Ectodermal cell (in vitro differentiated cells): ENCODE data around the gene RFTN2.
"Not testable (repeated sequence)": the region's sequence is repeated elsewhere in the genome, so short reads cannot be mapped to it uniquely, and the experiment has no call there.

Experiments
- H3K27ac ChIP-seq: 2 replicates; pipeline ENCODE4 v1.7.0; 2013; ENCODE audit warnings: mild to moderate bottlenecking, low read depth, low read length; ENCODE audit not compliant: insufficient read depth, poor library complexity, severe bottlenecking
- H3K27me3 ChIP-seq: 2 replicates; pipeline ENCODE4 v1.7.0; 2013; ENCODE audit warnings: mild to moderate bottlenecking, low read length; ENCODE audit not compliant: insufficient read depth, control insufficient read depth, poor library complexity, severe bottlenecking
- H3K36me3 ChIP-seq: one replicate; pipeline ENCODE4 v1.7.0; 2013; ENCODE audit warnings: low read length; ENCODE audit not compliant: control insufficient read depth, insufficient read depth
- H3K4me1 ChIP-seq: one replicate; pipeline ENCODE4 v1.7.0; 2013; ENCODE audit warnings: low read length; ENCODE audit not compliant: control insufficient read depth, insufficient read depth
- H3K4me3 ChIP-seq: 2 replicates; pipeline ENCODE4 v1.7.0; 2013; ENCODE audit warnings: low read depth, low read length, control low read depth; ENCODE audit not compliant: insufficient read depth
- H3K9me3 ChIP-seq: 2 replicates; pipeline ENCODE4 v1.7.0; 2013; ENCODE audit warnings: mild to moderate bottlenecking, low read length, moderate library complexity; ENCODE audit not compliant: control insufficient read depth
- WGBS, 2 experiments: methylation state at CpG; one replicate each; pipeline ENCODE4 v1.1.7; 2013; ENCODE audit warnings: missing lambda C conversion rate in 2 of 2; 5-methylcytosine and 5-hydroxymethylcytosine counted together

The RFTN2 gene

DNA sequence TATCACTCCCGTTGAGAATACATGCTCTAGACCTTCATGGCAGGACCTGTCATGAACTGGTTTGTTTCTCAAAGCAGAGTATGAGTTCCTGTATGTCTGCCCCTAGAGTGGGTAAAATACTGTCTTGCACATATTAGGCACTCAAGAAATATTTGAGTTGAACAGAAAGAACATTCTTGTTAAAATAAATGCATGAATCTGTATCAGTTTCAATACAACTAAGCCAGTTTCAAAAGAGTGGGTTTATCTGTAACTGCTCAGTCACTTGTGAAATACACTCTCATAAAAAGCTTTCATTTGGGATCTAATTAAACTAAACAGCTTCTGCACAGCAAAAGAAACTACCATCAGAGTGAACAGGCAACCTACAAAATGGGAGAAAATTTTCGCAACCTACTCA, 69.2 kb downstream of the RFTN2 start:
- Histone ChIP-seq H3K27ac (no peak overlapping the region), H3K4me1 (no peaks in the 10 kb centered on the region), H3K4me3 (no peak overlapping the region), H3K36me3 (no peaks in the 10 kb centered on the region), H3K27me3 (no peaks in the 10 kb centered on the region), H3K9me3 (no peaks in the 10 kb centered on the region)
- 87 to 91% methylated on average over 1 of the region's 2 CpGs for WGBS, 2 experiments

DNA sequence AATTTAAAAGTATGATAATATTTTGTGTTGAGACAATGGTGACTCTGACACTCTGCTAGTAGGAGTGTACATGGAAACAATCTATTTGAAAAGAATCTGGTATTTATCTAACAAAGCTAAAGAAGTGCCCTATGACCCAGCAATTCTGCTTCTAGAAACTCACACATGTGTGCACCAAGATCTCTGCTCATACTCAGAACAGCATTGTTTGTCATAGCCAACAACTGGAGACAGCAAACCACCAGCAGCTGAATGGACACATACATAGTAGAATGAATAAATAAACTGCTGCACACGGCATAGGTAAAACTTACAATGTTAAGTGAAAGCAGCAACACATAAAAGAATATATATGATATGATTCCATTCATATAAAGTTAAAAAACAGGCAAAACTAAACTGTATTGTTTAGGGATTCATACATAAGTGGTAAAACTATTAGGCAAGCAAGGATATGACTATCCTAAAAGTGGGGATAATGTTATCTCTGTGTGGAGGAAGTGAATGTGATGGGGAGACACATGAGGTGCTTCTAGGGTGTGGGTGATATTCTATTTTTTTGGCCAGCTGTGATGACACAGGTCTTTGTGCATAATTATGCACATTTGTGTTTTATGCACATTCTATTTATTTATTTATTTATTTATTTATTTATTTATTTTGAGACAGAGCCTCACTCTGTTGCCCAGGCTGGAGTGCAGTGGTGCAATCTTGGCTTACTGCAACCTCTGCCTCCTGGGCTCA, 71.1 kb downstream of the RFTN2 start:
- H3K4me1 ChIP-seq, result no peaks in the 10 kb centered on the region
- no peaks in the 10 kb centered on the region for H3K36me3 ChIP-seq
- H3K27ac ChIP-seq, result no peak overlapping the region
- no peaks in the 10 kb centered on the region for H3K9me3 ChIP-seq
- no peaks in the 10 kb centered on the region for H3K27me3 ChIP-seq
- no CpG with 5 or more reads among the region's 1 CpG for WGBS, 2 experiments
- no peak overlapping the region for H3K4me3 ChIP-seq

DNA sequence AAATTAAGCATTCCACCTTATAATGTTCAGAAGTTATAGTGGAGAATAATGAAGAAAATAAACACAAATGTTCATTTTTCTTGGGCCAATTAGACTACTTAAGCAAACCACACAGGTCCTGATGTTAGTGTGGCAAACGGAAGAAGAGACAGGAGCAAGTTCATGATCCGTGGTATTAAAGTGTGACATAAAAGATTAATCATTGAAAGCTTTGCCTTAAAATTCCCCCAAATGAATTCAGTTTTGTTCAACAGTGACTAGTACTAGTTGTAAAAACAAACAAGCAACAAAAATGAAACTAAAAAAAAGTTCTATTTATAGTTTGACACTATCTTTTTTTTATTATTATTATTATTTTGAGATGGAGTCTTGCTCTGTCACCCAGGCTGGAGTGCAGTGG, 73.7 kb downstream of the RFTN2 start:
- H3K4me3 ChIP-seq, result no peak overlapping the region
- no peaks in the 10 kb centered on the region for H3K36me3 ChIP-seq
- no peaks in the 10 kb centered on the region for H3K9me3 ChIP-seq
- H3K27me3 ChIP-seq, result no peaks in the 10 kb centered on the region
- no peak overlapping the region for H3K27ac ChIP-seq
- WGBS, 2 experiments, result 100% methylated on average over 2 of the region's 2 CpGs; no CpG with 5 or more reads in 1 of the 2 experiments
- no peaks in the 10 kb centered on the region for H3K4me1 ChIP-seq

DNA sequence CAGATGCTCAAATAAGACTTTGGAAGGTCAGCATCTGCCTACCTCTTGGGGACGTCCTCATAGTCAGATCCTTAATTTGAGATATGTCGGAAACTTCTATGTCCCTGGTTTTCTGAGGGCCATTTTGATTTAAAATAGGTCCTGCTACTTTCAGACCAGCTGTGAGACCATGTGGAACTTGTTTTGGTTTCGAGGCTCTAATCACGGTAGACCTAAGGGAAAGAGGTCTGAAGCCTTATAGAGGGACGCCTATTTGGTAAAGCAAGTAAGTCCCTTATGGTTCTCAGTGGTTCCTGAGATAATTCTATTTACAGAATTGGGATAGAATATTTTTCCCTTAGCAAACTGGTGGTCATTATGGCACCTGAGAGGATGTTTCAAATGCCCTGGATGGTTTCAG, 75.1 kb downstream of the RFTN2 start:
- Histone ChIP-seq H3K36me3 (no peaks in the 10 kb centered on the region), H3K4me3 (no peak overlapping the region), H3K9me3 (no peaks in the 10 kb centered on the region), H3K27me3 (no peaks in the 10 kb centered on the region), H3K4me1 (no peaks in the 10 kb centered on the region), H3K27ac (no peak overlapping the region)
- WGBS, 2 experiments, result 88 to 94% methylated on average over 5 of the region's 5 CpGs

DNA sequence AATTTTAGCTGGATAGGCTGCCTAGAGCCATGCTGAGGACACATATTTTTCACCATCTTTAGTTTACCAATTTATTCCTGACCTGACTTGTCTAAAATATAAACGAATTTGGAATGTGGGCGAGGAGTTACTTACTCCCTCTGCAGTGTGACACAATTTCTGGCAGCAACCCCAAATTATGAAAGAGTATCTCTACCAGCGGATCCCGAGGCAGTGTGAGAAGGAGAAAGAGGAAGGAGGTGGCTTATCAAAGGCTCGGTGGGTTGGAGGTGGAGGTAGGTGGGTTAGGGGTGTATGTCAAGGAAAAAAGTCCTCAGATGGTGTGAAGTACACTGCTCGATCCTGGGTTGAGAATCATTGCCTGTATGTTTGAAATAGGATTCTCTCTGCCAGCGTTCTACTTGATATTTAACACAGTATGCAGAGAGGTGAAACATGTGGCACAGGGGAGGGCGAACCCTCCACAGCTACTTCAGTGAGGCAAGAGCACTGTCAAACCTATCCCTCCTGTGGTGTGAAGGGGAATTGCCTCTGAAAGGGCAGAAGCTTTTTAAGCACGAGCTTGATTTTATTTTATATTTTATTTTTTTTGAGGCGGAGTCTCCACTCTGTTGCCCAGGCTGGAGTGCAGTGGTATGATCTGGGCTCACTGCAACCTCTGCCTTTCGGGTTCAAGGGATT, 76.0 kb downstream of the RFTN2 start:
- Histone ChIP-seq H3K4me1 (no peaks in the 10 kb centered on the region), H3K36me3 (no peaks in the 10 kb centered on the region), H3K27me3 (no peaks in the 10 kb centered on the region), H3K27ac (no peak overlapping the region), H3K4me3 (no peak overlapping the region), H3K9me3 (no peaks in the 10 kb centered on the region)
- WGBS, 2 experiments, result 88 to 90% methylated on average over 11 of the region's 11 CpGs

DNA sequence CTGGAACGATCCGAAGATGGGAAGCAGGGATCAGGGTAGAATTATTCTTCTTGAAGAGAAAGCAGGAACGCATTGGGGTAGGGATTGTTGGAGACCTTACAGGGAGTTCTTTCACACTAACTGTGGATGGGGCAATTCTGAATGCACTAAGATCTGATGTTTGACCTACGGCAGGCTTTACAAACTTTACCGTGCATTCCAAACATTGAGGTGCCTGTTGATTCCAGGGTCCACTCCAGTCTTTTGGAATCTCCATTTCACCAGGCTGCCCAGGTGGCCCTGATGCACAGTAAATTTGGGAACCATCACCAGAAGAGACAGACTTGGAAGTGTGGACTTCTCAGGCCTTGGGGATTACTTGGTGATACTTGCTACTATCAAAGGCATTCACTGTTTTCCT, 76.9 kb downstream of the RFTN2 start:
- Histone ChIP-seq H3K27me3 (no peaks in the 10 kb centered on the region), H3K9me3 (no peaks in the 10 kb centered on the region), H3K4me1 (no peaks in the 10 kb centered on the region), H3K4me3 (no peak overlapping the region), H3K27ac (no peak overlapping the region), H3K36me3 (no peaks in the 10 kb centered on the region)
- WGBS, 2 experiments, result 94 to 97% methylated on average over 5 of the region's 5 CpGs

DNA sequence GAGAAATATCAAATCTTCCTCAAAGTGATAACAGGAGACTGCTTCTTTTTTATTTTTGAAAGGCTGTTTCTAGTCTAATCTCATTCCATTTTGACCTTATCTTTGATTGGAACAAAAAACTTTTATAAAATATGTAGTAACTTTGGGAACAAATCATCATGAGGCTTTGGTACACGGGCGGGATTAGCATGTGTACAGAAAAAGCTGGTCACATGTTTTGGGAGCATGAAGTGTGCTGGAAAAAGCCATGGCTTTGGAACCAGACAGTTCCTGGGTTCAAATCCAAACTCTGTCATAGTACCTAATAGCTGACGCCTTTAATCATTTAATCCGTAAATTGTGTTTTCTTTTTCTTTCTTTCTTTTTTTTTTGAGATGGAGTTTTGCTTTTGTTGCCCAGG, 78.2 kb downstream of the RFTN2 start:
- Histone ChIP-seq H3K4me3 (no peak overlapping the region), H3K9me3 (no peaks in the 10 kb centered on the region), H3K27ac (no peak overlapping the region), H3K36me3 (no peaks in the 10 kb centered on the region), H3K27me3 (no peaks in the 10 kb centered on the region), H3K4me1 (no peaks in the 10 kb centered on the region)
- 92 to 96% methylated on average over 4 of the region's 4 CpGs for whole genome bisulfite sequencing, 2 experiments

DNA sequence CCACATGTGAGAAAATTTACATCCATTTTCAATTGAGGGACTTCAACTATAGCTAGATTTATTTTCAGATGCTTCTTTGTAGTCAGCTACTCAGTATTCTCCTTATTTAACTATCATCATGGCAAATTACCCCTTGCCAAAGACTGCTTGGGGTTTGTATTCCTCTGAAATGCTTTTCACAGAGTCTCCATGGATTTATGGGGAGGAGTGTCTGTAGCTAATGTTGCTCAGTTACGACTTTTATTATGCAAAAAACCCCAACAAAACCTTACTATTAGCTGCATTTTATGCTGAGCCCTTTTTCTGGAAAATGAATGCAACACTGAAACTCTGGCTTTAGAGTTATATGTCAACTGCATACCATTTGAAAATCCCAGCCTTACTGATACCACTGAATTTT, 78.6 kb downstream of the RFTN2 start:
- H3K9me3 ChIP-seq, result no peaks in the 10 kb centered on the region
- no peak overlapping the region for H3K4me3 ChIP-seq
- H3K36me3 ChIP-seq, result no peaks in the 10 kb centered on the region
- H3K27me3 ChIP-seq, result no peaks in the 10 kb centered on the region
- H3K4me1 ChIP-seq, result no peaks in the 10 kb centered on the region
- peak overlapping the region; percentile 26 for H3K27ac ChIP-seq
- 29 to 46% methylated on average over 1 of the region's 1 CpG for WGBS, 2 experiments

DNA sequence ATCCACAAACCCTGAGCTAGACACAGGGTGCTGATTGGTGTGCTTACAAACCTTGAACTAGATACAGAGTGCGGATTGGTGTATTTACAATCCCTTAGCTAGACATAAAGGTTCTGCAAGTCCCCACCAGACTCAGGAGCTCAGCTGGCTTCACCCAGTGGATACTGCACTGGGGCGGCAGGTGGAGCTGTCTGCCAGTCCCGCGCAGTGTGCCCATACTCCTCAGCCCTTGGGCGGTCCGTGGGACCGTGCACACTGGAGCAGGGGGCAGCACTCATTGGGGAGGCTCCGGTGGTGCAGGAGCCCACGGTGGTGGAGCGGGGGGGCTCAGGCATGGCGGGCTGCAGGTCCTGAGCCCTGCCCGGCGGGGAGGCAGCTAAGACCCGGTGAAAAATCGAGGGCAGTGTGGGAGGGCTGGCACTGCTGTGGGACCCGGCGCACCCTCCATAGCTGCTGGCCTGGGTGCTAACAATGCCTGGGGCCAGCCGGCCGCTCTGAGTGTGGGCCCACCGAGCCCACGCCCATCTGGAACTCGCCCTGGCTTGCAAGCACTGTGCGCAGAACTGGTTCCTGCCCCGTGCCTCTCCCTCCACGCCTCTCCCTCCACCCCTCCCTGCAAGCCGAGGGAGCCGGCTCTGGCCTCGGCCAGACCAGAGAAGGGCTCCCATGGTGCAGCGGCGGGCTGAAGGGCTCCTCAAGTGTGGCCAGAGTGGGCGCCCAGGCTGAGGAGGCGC, 83.9 kb downstream of the RFTN2 start:
- no peaks in the 10 kb centered on the region for H3K4me1 ChIP-seq
- H3K9me3 ChIP-seq, result no peaks in the 10 kb centered on the region
- H3K4me3 ChIP-seq, result no peak overlapping the region
- no peaks in the 10 kb centered on the region for H3K36me3 ChIP-seq
- no peak overlapping the region for H3K27ac ChIP-seq
- 95 to 97% methylated on average over 32 of the region's 32 CpGs for WGBS, 2 experiments
- H3K27me3 ChIP-seq, result no peaks in the 10 kb centered on the region

DNA sequence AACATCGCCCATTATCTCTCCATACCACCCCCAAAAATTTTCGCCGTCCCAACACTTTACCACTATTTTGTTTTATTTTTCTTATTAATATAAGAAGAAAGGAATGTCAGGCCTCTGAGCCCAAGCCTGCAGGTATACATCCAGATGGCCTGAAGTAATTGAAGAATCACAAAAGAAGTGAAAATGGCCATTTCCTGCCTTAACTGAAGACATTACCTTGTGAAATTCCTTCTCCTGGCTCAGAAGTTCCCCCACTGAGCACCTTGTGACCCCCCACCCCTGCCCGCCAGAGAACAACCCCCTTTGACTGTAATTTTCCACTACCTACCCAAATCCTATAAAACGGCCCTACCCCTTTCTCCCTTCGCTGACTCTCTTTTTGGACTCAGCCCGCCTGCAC, 88.1 kb downstream of the RFTN2 start:
- not testable (repeated sequence) for H3K4me1 ChIP-seq, H3K4me3 ChIP-seq, H3K36me3 ChIP-seq, H3K9me3 ChIP-seq, H3K27ac ChIP-seq, H3K27me3 ChIP-seq
- 68 to 74% methylated on average over 5 of the region's 7 CpGs for WGBS, 2 experiments
